Lower leg skin (tissue), 3 donors: ENCODE measurements around the gene ST3GAL5.

Experiments
- CTCF ChIP-seq, 3 donors: fragments of 450-650 bp; IDR thresholded peaks; one replicate each; pipeline ENCODE4 v1.5.1; 2016; ENCODE audit warnings: antibody characterized with exemption in 3 of 3, mild to moderate bottlenecking in 3 of 3, moderate library complexity in 2 of 3
- POLR2A ChIP-seq, 2 donors: fragments of 450-650 bp; IDR thresholded peaks; one replicate each; pipeline ENCODE4 v1.6.1; 2016 to 2017; ENCODE audit warnings: antibody characterized with exemption in 2 of 2, mild to moderate bottlenecking in 1 of 2, moderate library complexity in 1 of 2

- TF ChIP-seq CTCF (IDR thresholded peaks at IDR 0.05) (no peak), POLR2A (IDR thresholded peaks at IDR 0.05) (no peak)
These were observed 100.2 kb downstream of the ST3GAL5 start for GRCh38 chr2:85788603-85789002.
